Prostate gland (tissue), 2 donors: ENCODE measurements around the gene ACVR1. TPM values are rescaled to one million over a fixed set of nuclear protein-coding genes. Genes with fewer than 3 reads are reported as not detected.

Experiments used
- DNase-seq: peaks from one replicate; pipeline ENCODE4 v3.0.0-alpha.2; 2019; ENCODE audit warnings: low spot score
- H3K27ac ChIP-seq, 2 donors: fragments of 200-600 bp; sonication (generic); 2 replicates each; pipeline ENCODE4 v1.5.1; 2017 to 2019
- H3K27me3 ChIP-seq: fragments of 200-600 bp; sonication (generic); replicated peaks from 2 replicates; pipeline ENCODE4 v1.5.1; 2019; ENCODE audit not compliant: insufficient read depth
- H3K36me3 ChIP-seq, 2 donors: fragments of 200-600 bp; sonication (generic); 1 replicate in 1 of 2; 2 replicates in 1 of 2; pipeline versions ENCODE4 v1.5.1 to v1.8.1; 2017 to 2019
- H3K4me1 ChIP-seq: fragments of 200-600 bp; sonication (generic); replicated peaks from 2 replicates; pipeline ENCODE4 v1.5.1; 2019
- H3K4me3 ChIP-seq, 2 donors: fragments of 200-600 bp; sonication (generic); 2 replicates each; pipeline ENCODE4 v1.5.1; 2017 to 2019
- H3K9me3 ChIP-seq: fragments of 200-600 bp; sonication (generic); 2 replicates; pipeline ENCODE4 v1.5.1; 2017
- CTCF ChIP-seq, 4 experiments: fragments of 200-600 bp in 2 of 4; fragments of 450-650 bp in 2 of 4; sonication (generic) in 2 of 4; IDR thresholded peaks; 1 replicate in 3 of 4; 2 replicates in 1 of 4; pipeline ENCODE4 v1.5.1; 2016 to 2019; ENCODE audit warnings: antibody characterized with exemption in 4 of 4, mild to moderate bottlenecking in 2 of 4, moderate library complexity in 2 of 4
- POLR2A ChIP-seq: fragments of 450-650 bp; IDR thresholded peaks from one replicate; pipeline ENCODE4 v1.6.1; 2016; ENCODE audit warnings: antibody characterized with exemption, mild to moderate bottlenecking
- POLR2AphosphoS5 ChIP-seq: sonication (generic); formaldehyde crosslinking; IDR thresholded peaks from one replicate; pipeline ENCODE4 v1.6.1; 2017; ENCODE audit warnings: antibody characterized with exemption
- WGBS: methylation state at CpG from one replicate; pipeline ENCODE4 v1.1.5; 2018; 5-methylcytosine and 5-hydroxymethylcytosine counted together
- intact Hi-C: fragments of 100-400 bp; cut with DNase I; formaldehyde crosslinking; loops from one replicate; pipeline ENCODE4 v1.14.2; 2022
- total RNA-seq, 2 donors: library from RNA; depleted of rRNA; stranded (reverse); fragments of >200 nt; gene quantifications; one replicate each; pipeline ENCODE4 v1.1.0, GENCODE V29; 2016

ACVR1 gene
- total RNA-seq, 2 donors from 2014 or later = 16.0 to 21.5 TPM

GRCh38 chr2:157853211-157853610, 22.9 kb downstream of the ACVR1 start:
- WGBS = 90% methylated on average over 2 of the region's 2 CpGs
- intact Hi-C loops = no loop called here

DNA sequence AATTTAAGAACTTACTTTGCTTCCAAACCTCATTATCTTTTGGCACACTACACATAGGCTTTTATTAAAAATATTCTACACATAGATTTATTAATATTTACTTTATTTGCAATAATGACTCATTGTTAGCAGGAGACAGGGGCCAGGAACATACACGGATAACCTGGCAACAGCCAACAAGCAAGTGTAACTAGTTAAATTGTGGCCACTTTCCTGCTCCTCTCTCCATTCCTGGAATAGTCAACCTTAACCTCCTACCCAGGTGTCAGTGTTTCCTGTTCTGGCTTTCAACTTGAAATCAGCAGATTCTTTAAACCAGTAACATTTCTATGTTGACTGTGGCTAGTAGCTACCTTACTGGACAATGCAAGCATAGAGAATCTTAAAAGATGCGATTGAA, 26.5 kb downstream of the ACVR1 start:
- no peaks in the 10 kb centered on the region for H3K4me1 ChIP-seq
- no peaks in the 10 kb centered on the region for H3K27me3 ChIP-seq
- H3K9me3 ChIP-seq = no peaks in the 10 kb centered on the region
- intact Hi-C loops = no loop called here
- H3K27ac ChIP-seq = no peak overlapping the region
- WGBS = 61% methylated on average over 2 of the region's 2 CpGs
- H3K4me3 ChIP-seq = no peak overlapping the region
- TF ChIP-seq POLR2A (no peak), CTCF (IDR thresholded peaks at IDR 0.05) (no peak)
- H3K36me3 ChIP-seq = no peaks in the 10 kb centered on the region
- no peak for DNase-seq

More at GRCh38 chr2:157853211-157853610, 22.9 kb downstream of the ACVR1 start:
- no peaks in the 10 kb centered on the region for H3K36me3 ChIP-seq
- H3K9me3 ChIP-seq = no peaks in the 10 kb centered on the region
- DNase-seq = no peak
- H3K4me1 ChIP-seq = no peaks in the 10 kb centered on the region
- H3K27me3 ChIP-seq = no peaks in the 10 kb centered on the region
- TF ChIP-seq CTCF (IDR thresholded peaks at IDR 0.05) = no peak
- no peak for TF ChIP-seq POLR2A
- TF ChIP-seq POLR2AphosphoS5 = no peak
- no peak overlapping the region for H3K4me3 ChIP-seq
- no peak overlapping the region for H3K27ac ChIP-seq

DNA sequence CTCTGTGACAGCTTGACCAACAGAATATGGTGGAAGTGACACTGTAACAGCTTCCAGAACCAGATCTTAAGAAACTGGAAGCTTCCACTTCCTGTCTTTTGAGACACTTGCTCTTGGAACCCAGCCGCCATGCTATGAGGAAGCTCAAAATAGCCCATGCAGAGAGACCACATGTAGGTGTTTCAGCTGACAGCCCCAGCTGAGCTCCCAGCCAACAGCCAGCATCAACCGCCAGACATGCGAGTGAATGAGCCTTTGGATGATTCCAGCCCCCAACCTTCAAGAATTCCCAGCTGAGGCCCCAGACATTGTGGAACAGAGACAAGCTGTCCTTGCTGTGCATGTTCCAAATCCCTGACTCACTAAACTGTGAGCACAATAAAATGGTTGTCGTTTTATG, 27.9 kb downstream of the ACVR1 start:
- Histone ChIP-seq H3K4me3 (no peak overlapping the region), H3K27ac (no peak overlapping the region), H3K9me3 (no peaks in the 10 kb centered on the region), H3K4me1 (no peaks in the 10 kb centered on the region), H3K27me3 (no peaks in the 10 kb centered on the region), H3K36me3 (no peaks in the 10 kb centered on the region)
- DNase-seq = no peak
- 95% methylated on average over 4 of the region's 4 CpGs for WGBS
- TF ChIP-seq POLR2A (no peak), POLR2AphosphoS5 (no peak), CTCF (IDR thresholded peaks at IDR 0.05) (no peak)
- intact Hi-C loops = no loop called here

- no peak for DNase-seq
- intact Hi-C loops = no loop called here
- 96% methylated on average over 2 of the region's 2 CpGs for WGBS
- no peaks in the 10 kb centered on the region for H3K27me3 ChIP-seq
- no peak overlapping the region for H3K4me3 ChIP-seq
- TF ChIP-seq CTCF (IDR thresholded peaks at IDR 0.05) (no peak), POLR2AphosphoS5 (no peak), POLR2A (no peak)
- no peaks in the 10 kb centered on the region for H3K9me3 ChIP-seq
- no peak overlapping the region for H3K27ac ChIP-seq
- no peaks in the 10 kb centered on the region for H3K4me1 ChIP-seq
- H3K36me3 ChIP-seq = no peaks in the 10 kb centered on the region
These were observed 31.0 kb downstream of the ACVR1 start for GRCh38 chr2:157845081-157845480.

DNA sequence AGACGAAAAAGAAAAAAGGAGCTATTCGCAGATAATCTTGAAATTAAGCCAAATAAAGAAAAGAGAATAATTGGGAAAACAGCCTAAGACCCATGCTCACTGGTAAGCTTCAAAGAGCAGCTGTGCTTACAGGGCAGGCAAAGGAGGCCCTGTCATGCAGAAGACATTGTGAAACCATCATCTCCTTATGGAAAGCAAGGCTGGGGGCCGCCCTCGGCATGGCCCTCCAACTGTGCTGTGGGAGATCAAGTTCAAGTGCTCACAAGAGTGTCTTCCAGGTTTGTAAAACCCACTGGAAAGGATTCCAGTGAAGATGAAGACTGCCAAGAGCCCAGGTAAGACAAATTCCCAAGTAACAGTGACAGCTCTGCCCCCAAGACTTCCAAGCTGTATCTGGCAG, 32.2 kb downstream of the ACVR1 start:
- intact Hi-C loops = no loop called here
- TF ChIP-seq CTCF (IDR thresholded peaks at IDR 0.05) (no peak), POLR2A (no peak), POLR2AphosphoS5 (no peak)
- no peaks in the 10 kb centered on the region for H3K36me3 ChIP-seq
- no peak for DNase-seq
- 59% methylated on average over 4 of the region's 4 CpGs for WGBS
- H3K4me1 ChIP-seq = no peaks in the 10 kb centered on the region
- no peaks in the 10 kb centered on the region for H3K27me3 ChIP-seq
- no peaks in the 10 kb centered on the region for H3K9me3 ChIP-seq
- no peak overlapping the region for H3K4me3 ChIP-seq
- H3K27ac ChIP-seq = no peak overlapping the region
